Nephron (organoid): ENCODE results near the gene CABLES1.

Source experiments
- H3K27ac Mint-ChIP-seq, 3 experiments: 2 replicates each; pipeline ENCODE4 v1.8.0; 2020; ENCODE audit warnings: mixed read lengths in 3 of 3, mild to moderate bottlenecking in 2 of 3, moderate library complexity in 1 of 3
- H3K27me3 Mint-ChIP-seq: 2 replicates; pipeline ENCODE4 v1.8.0; 2021; ENCODE audit warnings: low read depth, mild to moderate bottlenecking, moderate library complexity, mixed read lengths
- H3K36me3 Mint-ChIP-seq: 2 replicates; pipeline ENCODE4 v1.8.0; 2020; ENCODE audit warnings: low read depth, mixed read lengths
- H3K4me1 Mint-ChIP-seq: 2 replicates; pipeline ENCODE4 v1.8.0; 2020; ENCODE audit warnings: mixed read lengths
- H3K4me3 Mint-ChIP-seq, 3 experiments: 2 replicates each; pipeline ENCODE4 v1.8.0; 2020; ENCODE audit warnings: mild to moderate bottlenecking in 3 of 3, mixed read lengths in 3 of 3, moderate library complexity in 2 of 3
- H3K9me3 Mint-ChIP-seq: 2 replicates; pipeline ENCODE4 v1.8.0; 2020; ENCODE audit warnings: mixed read lengths
- TF ChIP-seq, protein P1 (sequence below), 3 experiments: fragments of 200-600 bp; sonication (generic); IDR thresholded peaks; one replicate each; pipeline ENCODE4 v1.5.0; 2021; ENCODE audit warnings: antibody characterized with exemption in 3 of 3; ENCODE audit not compliant: unreplicated experiment in 3 of 3

CABLES1 gene

GRCh38 chr18:23234619-23235018 lies 99.3 kb downstream of the CABLES1 start:
- H3K4me1 Mint-ChIP-seq, result peaks cover 50% of the 10 kb centered on the region
- TF ChIP-seq, protein P1, sequence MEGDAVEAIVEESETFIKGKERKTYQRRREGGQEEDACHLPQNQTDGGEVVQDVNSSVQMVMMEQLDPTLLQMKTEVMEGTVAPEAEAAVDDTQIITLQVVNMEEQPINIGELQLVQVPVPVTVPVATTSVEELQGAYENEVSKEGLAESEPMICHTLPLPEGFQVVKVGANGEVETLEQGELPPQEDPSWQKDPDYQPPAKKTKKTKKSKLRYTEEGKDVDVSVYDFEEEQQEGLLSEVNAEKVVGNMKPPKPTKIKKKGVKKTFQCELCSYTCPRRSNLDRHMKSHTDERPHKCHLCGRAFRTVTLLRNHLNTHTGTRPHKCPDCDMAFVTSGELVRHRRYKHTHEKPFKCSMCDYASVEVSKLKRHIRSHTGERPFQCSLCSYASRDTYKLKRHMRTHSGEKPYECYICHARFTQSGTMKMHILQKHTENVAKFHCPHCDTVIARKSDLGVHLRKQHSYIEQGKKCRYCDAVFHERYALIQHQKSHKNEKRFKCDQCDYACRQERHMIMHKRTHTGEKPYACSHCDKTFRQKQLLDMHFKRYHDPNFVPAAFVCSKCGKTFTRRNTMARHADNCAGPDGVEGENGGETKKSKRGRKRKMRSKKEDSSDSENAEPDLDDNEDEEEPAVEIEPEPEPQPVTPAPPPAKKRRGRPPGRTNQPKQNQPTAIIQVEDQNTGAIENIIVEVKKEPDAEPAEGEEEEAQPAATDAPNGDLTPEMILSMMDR (IDR thresholded peaks at IDR 0.05; ENCODE audit: unreplicated experiment in 3 of 3), result no peak
- peak overlapping the region in 1 of 3 experiments; percentile 8 for H3K27ac Mint-ChIP-seq
- H3K27me3 Mint-ChIP-seq, result no peaks in the 10 kb centered on the region
- H3K36me3 Mint-ChIP-seq, result peaks cover 56% of the 10 kb centered on the region
- no peak overlapping the region for H3K4me3 Mint-ChIP-seq
- H3K9me3 Mint-ChIP-seq, result no peaks in the 10 kb centered on the region

DNA sequence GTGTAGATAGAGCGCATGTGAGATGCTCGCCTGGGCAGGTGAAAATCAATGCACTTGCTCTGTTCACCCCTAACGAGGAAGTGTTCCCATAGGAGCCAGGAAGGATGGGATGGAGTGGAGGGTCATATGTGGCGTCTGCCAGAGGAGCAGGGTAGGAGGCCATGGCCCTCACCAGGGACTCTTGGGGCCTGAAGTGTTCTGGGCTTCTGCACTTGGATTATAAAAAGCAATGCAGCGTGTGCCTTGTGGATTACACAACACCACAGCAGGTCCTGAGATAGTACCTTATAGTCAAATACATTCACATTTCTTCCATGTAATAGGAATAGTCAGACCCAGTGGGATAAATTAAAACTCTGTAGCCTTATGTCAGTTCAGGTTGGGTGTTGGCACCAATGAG lies 100.1 kb downstream of the CABLES1 start:
- no peak overlapping the region for H3K4me3 Mint-ChIP-seq

DNA sequence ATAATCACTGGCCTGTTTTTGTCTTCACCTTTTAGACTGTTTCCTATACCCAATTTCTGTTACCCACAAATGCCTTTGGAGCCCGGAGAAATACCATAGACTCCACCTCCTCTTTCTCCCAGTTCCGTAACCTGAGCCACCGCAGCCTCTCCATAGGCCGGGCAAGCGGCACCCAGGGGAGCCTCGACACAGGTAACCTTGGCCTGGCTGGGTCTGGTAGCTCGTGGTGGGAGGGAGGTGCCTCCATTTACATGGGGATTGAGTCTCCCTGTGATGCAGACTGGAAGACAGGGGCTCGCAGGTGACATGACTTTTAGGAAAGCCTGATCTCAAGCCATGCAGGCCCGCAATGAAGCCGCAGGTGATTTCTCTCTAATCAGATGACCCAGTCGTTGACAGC lies 100.6 kb downstream of the CABLES1 start:
- Mint-ChIP-seq H3K27ac (no peak overlapping the region), H3K27me3 (no peaks in the 10 kb centered on the region), H3K4me3 (no peak overlapping the region), H3K4me1 (peaks cover 46% of the 10 kb centered on the region), H3K9me3 (no peaks in the 10 kb centered on the region), H3K36me3 (peaks cover 56% of the 10 kb centered on the region)
- TF ChIP-seq, protein P1 (IDR thresholded peaks at IDR 0.05; ENCODE audit: unreplicated experiment in 3 of 3), result no peak

More for the DNA sequence above, 100.1 kb downstream of the CABLES1 start:
- TF ChIP-seq, protein P1 (IDR thresholded peaks at IDR 0.05; ENCODE audit: unreplicated experiment in 3 of 3), result no peak
- H3K4me1 Mint-ChIP-seq, result peaks cover 47% of the 10 kb centered on the region
- peaks cover 57% of the 10 kb centered on the region for H3K36me3 Mint-ChIP-seq
- no peaks in the 10 kb centered on the region for H3K27me3 Mint-ChIP-seq
- H3K27ac Mint-ChIP-seq, result no peak overlapping the region
- H3K9me3 Mint-ChIP-seq, result no peaks in the 10 kb centered on the region

- Mint-ChIP-seq H3K27ac (no peak overlapping the region), H3K4me1 (peaks cover 41% of the 10 kb centered on the region), H3K27me3 (no peaks in the 10 kb centered on the region), H3K9me3 (no peaks in the 10 kb centered on the region), H3K4me3 (no peak overlapping the region), H3K36me3 (peaks cover 52% of the 10 kb centered on the region)
- TF ChIP-seq, protein P1 (IDR thresholded peaks at IDR 0.05; ENCODE audit: unreplicated experiment in 3 of 3), result no peak
Measured at GRCh38 chr18:23236876-23237468, 101.7 kb downstream of the CABLES1 start.

- no peaks in the 10 kb centered on the region for H3K9me3 Mint-ChIP-seq
- H3K27ac Mint-ChIP-seq, result peak overlapping the region in 1 of 3 experiments; percentile 69
- peaks cover 47% of the 10 kb centered on the region for H3K36me3 Mint-ChIP-seq
- H3K4me3 Mint-ChIP-seq, result no peak overlapping the region
- TF ChIP-seq, protein P1 (IDR thresholded peaks at IDR 0.05; ENCODE audit: unreplicated experiment in 3 of 3), result peak in 1 of 3 experiments; percentile 20
- no peaks in the 10 kb centered on the region for H3K27me3 Mint-ChIP-seq
- peaks cover 44% of the 10 kb centered on the region for H3K4me1 Mint-ChIP-seq
Measured at GRCh38 chr18:23237524-23238151, 102.4 kb downstream of the CABLES1 start.

- H3K9me3 Mint-ChIP-seq, result no peaks in the 10 kb centered on the region
- H3K27ac Mint-ChIP-seq, result peak overlapping the region; percentile 41 to 73 (median 69)
- H3K4me3 Mint-ChIP-seq, result no peak overlapping the region
- H3K36me3 Mint-ChIP-seq, result peaks cover 42% of the 10 kb centered on the region
- TF ChIP-seq, protein P1 (IDR thresholded peaks at IDR 0.05; ENCODE audit: unreplicated experiment in 3 of 3), result no peak
- H3K4me1 Mint-ChIP-seq, result peaks cover 41% of the 10 kb centered on the region
- H3K27me3 Mint-ChIP-seq, result no peaks in the 10 kb centered on the region
Measured at GRCh38 chr18:23238152-23238531, 102.9 kb downstream of the CABLES1 start.
